ENCODE results near the gene CTNNA3.
"Not testable (repeated sequence)": the region's sequence is repeated elsewhere in the genome, so short reads cannot be mapped to it uniquely, and the experiment has no call there.

Gene CTNNA3

GRCh38 chr10:66501356-66501755, 1194.6 kb downstream of the CTNNA3 start:
- no peak overlapping the region for H3K4me3 ChIP-seq (ENCODE audit: low read depth, low read length)

- no peak overlapping the region for H3K4me3 ChIP-seq (ENCODE audit: low read depth, low read length)
Measured at GRCh38 chr10:66483966-66484365, 1212.0 kb downstream of the CTNNA3 start.

GRCh38 chr10:66472156-66472555, 1223.8 kb downstream of the CTNNA3 start:
- H3K4me3 ChIP-seq (ENCODE audit: low read depth, low read length): no peak overlapping the region

- no peak overlapping the region for H3K4me3 ChIP-seq (ENCODE audit: low read depth, low read length)
Measured at GRCh38 chr10:66467042-66467441, 1229.0 kb downstream of the CTNNA3 start.

- no peak overlapping the region for H3K4me3 ChIP-seq (ENCODE audit: low read depth, low read length)
Measured at GRCh38 chr10:66466622-66467021, 1229.4 kb downstream of the CTNNA3 start.

GRCh38 chr10:66463611-66464010, 1232.4 kb downstream of the CTNNA3 start:
- H3K4me3 ChIP-seq (ENCODE audit: low read depth, low read length): no peak overlapping the region

GRCh38 chr10:66457629-66458028, 1238.4 kb downstream of the CTNNA3 start:
- H3K4me3 ChIP-seq (ENCODE audit: low read depth, low read length): no peak overlapping the region

GRCh38 chr10:66455304-66455703, 1240.7 kb downstream of the CTNNA3 start:
- no peak overlapping the region for H3K4me3 ChIP-seq (ENCODE audit: low read depth, low read length)

- H3K4me3 ChIP-seq (ENCODE audit: low read depth, low read length): no peak overlapping the region
Measured at GRCh38 chr10:66440568-66440967, 1255.4 kb downstream of the CTNNA3 start.

GRCh38 chr10:66414943-66415342, 1281.1 kb downstream of the CTNNA3 start:
- H3K4me3 ChIP-seq (ENCODE audit: low read depth, low read length): no peak overlapping the region

- H3K4me3 ChIP-seq (ENCODE audit: low read depth, low read length): no peak overlapping the region
Measured at GRCh38 chr10:66405566-66405965, 1290.4 kb downstream of the CTNNA3 start.

- H3K4me3 ChIP-seq (ENCODE audit: low read depth, low read length): no peak overlapping the region
Measured at GRCh38 chr10:66398669-66399068, 1297.3 kb downstream of the CTNNA3 start.

GRCh38 chr10:66394342-66395063, 1301.5 kb downstream of the CTNNA3 start:
- H3K4me3 ChIP-seq (ENCODE audit: low read depth, low read length): no peak overlapping the region

- H3K4me3 ChIP-seq (ENCODE audit: low read depth, low read length): no peak overlapping the region
Measured at GRCh38 chr10:66390926-66391325, 1305.1 kb downstream of the CTNNA3 start.

GRCh38 chr10:66381045-66381444, 1315.0 kb downstream of the CTNNA3 start:
- no peak overlapping the region for H3K4me3 ChIP-seq (ENCODE audit: low read depth, low read length)

- no peak overlapping the region for H3K4me3 ChIP-seq (ENCODE audit: low read depth, low read length)
Measured at GRCh38 chr10:66378117-66378876, 1317.7 kb downstream of the CTNNA3 start.

GRCh38 chr10:66368146-66368545, 1327.8 kb downstream of the CTNNA3 start:
- H3K4me3 ChIP-seq (ENCODE audit: low read depth, low read length): no peak overlapping the region

- H3K4me3 ChIP-seq (ENCODE audit: low read depth, low read length): no peak overlapping the region
Measured at GRCh38 chr10:66366163-66366562, 1329.8 kb downstream of the CTNNA3 start.

GRCh38 chr10:66365686-66366085, 1330.3 kb downstream of the CTNNA3 start:
- H3K4me3 ChIP-seq (ENCODE audit: low read depth, low read length): no peak overlapping the region

GRCh38 chr10:66362522-66362921, 1333.5 kb downstream of the CTNNA3 start:
- H3K4me3 ChIP-seq (ENCODE audit: low read depth, low read length): no peak overlapping the region

- H3K4me3 ChIP-seq (ENCODE audit: low read depth, low read length): not testable (repeated sequence)
Measured at GRCh38 chr10:66353822-66354221, 1342.2 kb downstream of the CTNNA3 start.

GRCh38 chr10:66353422-66353821, 1342.6 kb downstream of the CTNNA3 start:
- no peak overlapping the region for H3K4me3 ChIP-seq (ENCODE audit: low read depth, low read length)

Data from iPS-11a (cell line).